ENCODE results near the gene BEST1. TPM values are rescaled to one million over a fixed set of nuclear protein-coding genes. Genes with fewer than 3 reads are reported as not detected.

Gene BEST1
- total and polyA plus RNA-seq, 12 donors, result 0.39 to 4.9 (median 1.5) TPM

- ATAC-seq (peak; percentile 65 to 91 (median 80)), DNase-seq (peak; percentile 70 to 84)
- no peak for TF ChIP-seq CTCF (IDR thresholded peaks at IDR 0.05)
- peaks cover 13 to 56% (median 42%) of the 10 kb centered on the region in 9 donors for H3K4me1 ChIP-seq
- WGBS, 2 donors, result 33 to 43% methylated on average over 18 of the region's 18 CpGs
- peak overlapping the region; percentile 78 to 89 (median 86) for H3K27ac ChIP-seq
- H3K27me3 ChIP-seq, result peaks cover 0 to 1% (median 0%) of the 10 kb centered on the region in 7 donors
- no peaks in the 10 kb centered on the region for H3K9me3 ChIP-seq
- peak overlapping the region in 1 of 10 donors; percentile 2 for H3K4me3 ChIP-seq
- intact Hi-C loops (cut with DNase I), result no loop called here
- no peaks in the 10 kb centered on the region for H3K36me3 ChIP-seq
These were observed 26.7 kb upstream of the BEST1 start for GRCh38 chr11:61923166-61924063.

DNA sequence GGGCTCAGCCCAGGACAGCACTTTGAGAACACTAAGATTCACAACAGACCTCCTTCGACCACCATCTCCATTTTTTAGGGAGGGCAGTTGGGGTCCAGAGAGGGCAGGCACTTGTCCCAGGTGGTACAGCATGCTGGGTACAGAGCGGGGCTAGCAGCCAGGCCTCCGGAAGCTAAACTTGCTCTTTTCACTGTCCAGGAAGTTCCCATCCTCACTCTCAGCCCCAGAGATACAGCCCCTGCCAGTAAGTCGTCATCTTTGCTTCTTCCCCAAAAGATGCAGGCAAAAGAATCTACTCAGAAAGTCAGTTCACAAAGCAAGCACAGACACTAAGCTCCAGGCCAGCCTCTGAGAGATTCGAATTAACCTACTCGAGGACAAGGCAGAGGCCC lies 26.1 kb upstream of the BEST1 start:
- Histone ChIP-seq H3K9me3 (no peaks in the 10 kb centered on the region), H3K4me1 (peaks cover 12 to 49% (median 37%) of the 10 kb centered on the region in 9 donors), H3K27ac (peak overlapping the region; percentile 78 to 89 (median 86)), H3K4me3 (no peak overlapping the region), H3K27me3 (no peaks in the 10 kb centered on the region), H3K36me3 (no peaks in the 10 kb centered on the region)
- ATAC-seq, result peak in 5 of 8 donors; percentile 4 to 20 (median 6)
- no peak for DNase-seq
- TF ChIP-seq CTCF (IDR thresholded peaks at IDR 0.05), result no peak
- intact Hi-C loops (cut with DNase I), result no loop called here
- WGBS, 2 donors, result 58 to 63% methylated on average over 6 of the region's 6 CpGs

GRCh38 chr11:61925736-61926135 lies 24.4 kb upstream of the BEST1 start:
- intact Hi-C loops (cut with DNase I), result no loop called here

GRCh38 chr11:61926235-61926634 lies 23.9 kb upstream of the BEST1 start:
- intact Hi-C loops (cut with DNase I), result no loop called here
- DNase-seq, result no peak
- no peaks in the 10 kb centered on the region for H3K9me3 ChIP-seq
- H3K27ac ChIP-seq, result no peak overlapping the region
- peaks cover 0 to 3% (median 0%) of the 10 kb centered on the region in 7 donors for H3K27me3 ChIP-seq
- peaks cover 12 to 34% (median 28%) of the 10 kb centered on the region in 9 donors for H3K4me1 ChIP-seq
- no peak for TF ChIP-seq CTCF (IDR thresholded peaks at IDR 0.05)
- no peak for ATAC-seq
- no peaks in the 10 kb centered on the region for H3K36me3 ChIP-seq
- H3K4me3 ChIP-seq, result no peak overlapping the region
- 96% methylated on average over 3 of the region's 3 CpGs for WGBS, 2 donors

More at GRCh38 chr11:61925736-61926135, 24.4 kb upstream of the BEST1 start:
- DNase-seq (no peak), ATAC-seq (no peak)
- H3K27ac ChIP-seq, result no peak overlapping the region
- no peak for TF ChIP-seq CTCF (IDR thresholded peaks at IDR 0.05)
- 92% methylated on average over 2 of the region's 2 CpGs for WGBS, 2 donors
- H3K27me3 ChIP-seq, result no peaks in the 10 kb centered on the region
- H3K9me3 ChIP-seq, result no peaks in the 10 kb centered on the region
- H3K36me3 ChIP-seq, result no peaks in the 10 kb centered on the region
- no peak overlapping the region for H3K4me3 ChIP-seq
- peaks cover 12 to 36% (median 28%) of the 10 kb centered on the region in 9 donors for H3K4me1 ChIP-seq

Data from heart right ventricle (tissue), 16 donors.